Measurements from ENCODE around the gene PRAMEF13.
"Not testable (repeated sequence)": the region's sequence is repeated elsewhere in the genome, so short reads cannot be mapped to it uniquely, and the experiment has no call there.

PRAMEF13 gene

GRCh38 chr1:13165531-13165930 lies 35.7 kb downstream of the PRAMEF13 start, which contains the start of gene HNRNPCL4:
Gene HNRNPCL4 (minus strand): TSS chr1:13165631. CDS start chr1:13165467, 164 bp downstream.
- DNase-seq = not testable (repeated sequence)

GRCh38 chr1:13155909-13156308 lies 45.3 kb downstream of the PRAMEF13 start, which contains the start of gene PRAMEF26:
Gene PRAMEF26 (minus strand): TSS chr1:13156009. CDS start chr1:13153095, 2,914 bp downstream.
- not testable (repeated sequence) for DNase-seq
